Duodenal mucosa (tissue), 2 donors: ENCODE results near the gene MITF.

Experiments
- H3K27ac ChIP-seq: one replicate; pipeline ENCODE4 v1.7.0; 2013; ENCODE audit warnings: low read depth, low read length
- H3K27me3 ChIP-seq, 2 donors: one replicate each; pipeline ENCODE4 v1.7.0; 2013; ENCODE audit warnings: low read length in 2 of 2, control low read depth in 1 of 2; ENCODE audit not compliant: insufficient read depth in 2 of 2, control insufficient read depth in 1 of 2
- H3K36me3 ChIP-seq, 2 donors: one replicate each; pipeline ENCODE4 v1.7.0; 2013; ENCODE audit warnings: low read length in 2 of 2, control low read depth in 1 of 2; ENCODE audit not compliant: insufficient read depth in 2 of 2, control insufficient read depth in 1 of 2
- H3K4me1 ChIP-seq, 2 donors: one replicate each; pipeline ENCODE4 v1.7.0; 2013; ENCODE audit warnings: low read length in 2 of 2, control low read depth in 1 of 2; ENCODE audit not compliant: insufficient read depth in 2 of 2, control insufficient read depth in 1 of 2
- H3K4me3 ChIP-seq, 2 donors: one replicate each; pipeline ENCODE4 v1.7.0; 2013; ENCODE audit warnings: low read length in 2 of 2, low read depth in 1 of 2
- H3K9ac ChIP-seq, 2 donors: one replicate each; pipeline ENCODE4 v1.7.0; 2013; ENCODE audit warnings: low read length in 2 of 2, low read depth in 1 of 2
- H3K9me3 ChIP-seq, 2 donors: one replicate each; pipeline ENCODE4 v1.7.0; 2013; ENCODE audit warnings: low read length in 2 of 2, control low read depth in 1 of 2; ENCODE audit not compliant: control insufficient read depth in 1 of 2

MITF gene

GRCh38 chr3:69830147-69830546, 90.9 kb downstream of the MITF start:
- H3K9me3 ChIP-seq, result peaks cover 0 to 3% of the 10 kb centered on the region in 2 donors

GRCh38 chr3:69831737-69832136, 92.5 kb downstream of the MITF start:
- H3K9me3 ChIP-seq, result peaks cover 0 to 3% of the 10 kb centered on the region in 2 donors
- H3K4me1 ChIP-seq, result no peaks in the 10 kb centered on the region
- H3K9ac ChIP-seq, result no peak overlapping the region
- no peaks in the 10 kb centered on the region for H3K27me3 ChIP-seq
- H3K36me3 ChIP-seq, result no peaks in the 10 kb centered on the region
- H3K27ac ChIP-seq, result no peak overlapping the region
- H3K4me3 ChIP-seq, result no peak overlapping the region

More at GRCh38 chr3:69830147-69830546, 90.9 kb downstream of the MITF start:
- H3K27me3 ChIP-seq, result no peaks in the 10 kb centered on the region
- no peaks in the 10 kb centered on the region for H3K4me1 ChIP-seq
- no peak overlapping the region for H3K27ac ChIP-seq
- H3K4me3 ChIP-seq, result no peak overlapping the region
- no peak overlapping the region for H3K9ac ChIP-seq
- no peaks in the 10 kb centered on the region for H3K36me3 ChIP-seq

GRCh38 chr3:69833591-69833990, 94.3 kb downstream of the MITF start:
- H3K9me3 ChIP-seq, result peaks cover 0 to 3% of the 10 kb centered on the region in 2 donors
- H3K9ac ChIP-seq, result no peak overlapping the region
- no peaks in the 10 kb centered on the region for H3K27me3 ChIP-seq
- no peaks in the 10 kb centered on the region for H3K4me1 ChIP-seq
- H3K4me3 ChIP-seq, result no peak overlapping the region
- H3K27ac ChIP-seq, result no peak overlapping the region
- no peaks in the 10 kb centered on the region for H3K36me3 ChIP-seq

- Histone ChIP-seq H3K27ac (no peak overlapping the region), H3K36me3 (no peaks in the 10 kb centered on the region), H3K4me1 (no peaks in the 10 kb centered on the region), H3K9ac (no peak overlapping the region), H3K27me3 (no peaks in the 10 kb centered on the region), H3K4me3 (no peak overlapping the region), H3K9me3 (peaks cover 0 to 3% of the 10 kb centered on the region in 2 donors)
Observed at GRCh38 chr3:69838217-69838616, 99.0 kb downstream of the MITF start.

DNA sequence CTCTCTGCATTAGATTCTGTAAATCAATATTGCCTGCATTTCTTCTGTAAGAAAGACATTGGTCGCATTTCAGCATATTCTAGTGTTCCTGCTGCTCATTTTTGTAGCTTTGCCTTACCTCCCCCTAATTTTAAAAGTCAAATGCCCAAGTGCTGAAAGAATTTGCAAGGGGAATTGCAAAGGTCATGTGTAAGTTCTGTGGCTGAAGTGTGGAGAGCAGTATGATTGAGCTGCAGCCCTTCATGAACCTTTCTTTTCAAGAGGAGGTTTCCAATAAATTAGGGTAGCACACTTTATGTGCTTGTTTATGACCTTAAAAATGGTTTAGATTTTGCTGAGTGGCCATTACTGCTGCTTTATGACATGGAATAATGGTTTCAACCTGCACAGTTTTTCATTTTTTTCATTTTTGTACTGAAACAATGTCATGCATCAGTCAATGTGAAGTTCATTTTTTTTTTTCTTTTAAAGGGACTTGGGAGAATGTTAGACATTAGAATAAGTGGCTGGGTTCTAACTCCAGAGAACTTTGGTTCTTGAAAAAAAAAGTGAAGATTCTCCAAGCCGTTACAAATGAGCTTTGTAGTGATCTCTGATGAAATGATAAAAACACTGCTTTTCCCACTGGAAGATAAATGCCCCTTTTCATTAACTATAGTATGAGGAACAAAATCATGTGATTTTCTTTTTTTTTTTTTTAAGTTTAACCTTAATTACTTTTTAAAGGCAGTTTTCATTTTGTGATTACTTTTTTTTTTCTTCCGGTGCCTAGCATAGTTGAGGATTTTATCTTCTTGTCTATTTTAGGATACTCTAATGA, 99.6 kb downstream of the MITF start:
- H3K4me3 ChIP-seq, result no peak overlapping the region
- no peak overlapping the region for H3K27ac ChIP-seq
- H3K9ac ChIP-seq, result no peak overlapping the region
- H3K36me3 ChIP-seq, result no peaks in the 10 kb centered on the region
- H3K4me1 ChIP-seq, result no peaks in the 10 kb centered on the region
- peaks cover 0 to 3% of the 10 kb centered on the region in 2 donors for H3K9me3 ChIP-seq
- no peaks in the 10 kb centered on the region for H3K27me3 ChIP-seq

- H3K4me3 ChIP-seq, result no peak overlapping the region
- H3K9ac ChIP-seq, result no peak overlapping the region
- no peaks in the 10 kb centered on the region for H3K36me3 ChIP-seq
- H3K27ac ChIP-seq, result no peak overlapping the region
- no peaks in the 10 kb centered on the region for H3K4me1 ChIP-seq
- H3K9me3 ChIP-seq, result no peaks in the 10 kb centered on the region
- no peaks in the 10 kb centered on the region for H3K27me3 ChIP-seq
Observed at GRCh38 chr3:69842351-69842750, 103.1 kb downstream of the MITF start.

DNA sequence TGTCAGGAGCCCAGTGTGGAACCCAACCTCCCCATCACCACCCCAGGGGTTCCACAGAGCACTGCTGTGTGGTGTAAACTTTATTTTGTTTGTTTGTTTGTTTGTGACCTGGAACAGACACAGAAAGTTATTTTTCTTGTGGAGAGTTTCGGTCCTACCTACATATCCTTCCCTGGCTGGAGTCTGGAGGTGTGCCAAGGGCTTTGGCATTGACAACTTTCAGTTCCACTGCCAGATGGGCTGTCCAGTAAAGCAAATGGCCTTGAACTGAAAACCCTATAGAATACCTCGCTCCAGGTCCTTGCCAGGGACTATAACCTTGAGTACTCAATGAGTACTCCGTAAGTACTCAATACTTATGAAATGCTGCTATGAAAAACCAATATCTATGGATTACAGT, 103.5 kb downstream of the MITF start:
- Histone ChIP-seq H3K4me1 (no peaks in the 10 kb centered on the region), H3K4me3 (no peak overlapping the region), H3K27ac (no peak overlapping the region), H3K36me3 (no peaks in the 10 kb centered on the region), H3K27me3 (no peaks in the 10 kb centered on the region), H3K9me3 (no peaks in the 10 kb centered on the region), H3K9ac (no peak overlapping the region)

DNA sequence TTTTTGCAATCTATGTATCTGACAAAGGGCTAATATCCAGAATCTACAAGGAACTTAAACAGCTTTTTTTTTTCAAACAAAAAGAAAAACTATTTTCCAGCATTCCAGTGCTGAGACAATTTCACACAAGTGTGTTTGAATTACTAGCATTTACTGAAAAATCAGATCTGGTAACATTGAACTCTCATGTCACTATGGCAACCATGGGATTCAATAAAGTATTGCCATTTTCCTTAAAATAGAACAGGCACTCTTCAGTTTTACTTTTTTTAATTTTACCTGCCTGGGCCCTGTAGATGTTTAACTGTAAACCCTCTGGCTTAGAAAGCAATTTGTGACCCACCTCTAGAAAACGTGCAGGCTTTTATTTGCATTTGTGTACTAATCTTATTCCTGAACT, 105.4 kb downstream of the MITF start:
- H3K27ac ChIP-seq, result no peak overlapping the region
- no peaks in the 10 kb centered on the region for H3K27me3 ChIP-seq
- no peaks in the 10 kb centered on the region for H3K4me1 ChIP-seq
- H3K36me3 ChIP-seq, result no peaks in the 10 kb centered on the region
- H3K4me3 ChIP-seq, result no peak overlapping the region
- no peak overlapping the region for H3K9ac ChIP-seq
- H3K9me3 ChIP-seq, result no peaks in the 10 kb centered on the region

- Histone ChIP-seq H3K4me1 (no peaks in the 10 kb centered on the region), H3K36me3 (no peaks in the 10 kb centered on the region), H3K9me3 (no peaks in the 10 kb centered on the region), H3K4me3 (no peak overlapping the region), H3K27ac (no peak overlapping the region), H3K9ac (no peak overlapping the region), H3K27me3 (no peaks in the 10 kb centered on the region)
Observed at GRCh38 chr3:69847303-69847702, 108.0 kb downstream of the MITF start.

DNA sequence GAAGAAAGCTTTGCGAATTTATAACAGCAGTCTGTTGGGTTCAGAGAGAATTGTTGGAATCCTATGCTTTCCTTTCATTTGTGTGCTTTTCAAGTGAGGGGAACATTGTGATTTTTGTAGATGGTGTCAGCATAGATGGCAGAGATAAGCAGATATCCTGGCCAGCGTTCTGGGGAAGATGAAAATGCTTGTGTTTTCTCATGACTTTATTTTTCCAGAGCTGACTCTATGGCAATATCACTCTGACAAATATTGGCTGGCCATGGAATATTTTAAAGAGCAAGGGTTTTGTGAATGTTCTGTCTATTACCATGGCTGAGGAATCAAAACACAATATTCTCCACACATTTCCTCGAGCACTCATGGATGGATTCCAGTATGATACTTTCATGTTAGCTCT, 108.8 kb downstream of the MITF start:
- Histone ChIP-seq H3K4me3 (no peak overlapping the region), H3K9me3 (no peaks in the 10 kb centered on the region), H3K36me3 (no peaks in the 10 kb centered on the region), H3K4me1 (no peaks in the 10 kb centered on the region), H3K9ac (no peak overlapping the region), H3K27me3 (no peaks in the 10 kb centered on the region), H3K27ac (no peak overlapping the region)
